Endothelial cell of umbilical vein (primary cell): ENCODE measurements around the gene DENND5A. TPM values are rescaled to one million over a fixed set of nuclear protein-coding genes. Genes with fewer than 3 reads are reported as not detected.
"Not testable (repeated sequence)": the region's sequence is repeated elsewhere in the genome, so short reads cannot be mapped to it uniquely, and the experiment has no call there.

Source experiments
- BruUV-seq: library from RNA; stranded (reverse); fragments of 400-500 nt; replicated peaks from 2 replicates; lab custom pipeline; 2021; lab: Mats Ljungman, UMichigan
- CTCF ChIA-PET: fragments of 300-600, 350-600 bp; sonication (Branson Sonifier 250); formaldehyde crosslinking; loops from one replicate; lab custom pipeline; 2021; ENCODE audit warnings: antibody characterized with exemption, inconsistent platforms; lab: Charles Lee
- POLR2A ChIA-PET: fragments of 300-600, 350-600 bp; sonication (Branson Sonifier 250); formaldehyde crosslinking; loops from one replicate; lab custom pipeline; 2021; ENCODE audit warnings: antibody characterized with exemption, inconsistent platforms; lab: Charles Lee
- DNase-seq: peaks from one replicate; pipeline ENCODE4 v3.0.0-alpha.2; 2011; ENCODE audit warnings: low read depth, low spot score
- FAIRE-seq: peaks from 2 replicates; lab custom pipeline; 2011; peaks lifted over from hg19 to GRCh38; lab: Jason Lieb, UNC
- H2AFZ ChIP-seq: 2 replicates; pipeline ENCODE4 v1.6.0; 2012; ENCODE audit warnings: low read depth, low read length, control low read depth, inconsistent platforms
- H3K27ac ChIP-seq: 2 replicates; pipeline ENCODE4 v1.5.1; 2011; ENCODE audit warnings: low read depth, mild to moderate bottlenecking, control low read depth, low read length, moderate library complexity; ENCODE audit not compliant: insufficient read depth
- H3K27me3 ChIP-seq, 2 experiments: 2 replicates each; pipeline versions ENCODE4 v1.6.0 to v1.6.1; 2011; ENCODE audit warnings: low read length in 2 of 2, mixed read lengths in 1 of 2; ENCODE audit not compliant: control insufficient read depth in 2 of 2, insufficient read depth in 2 of 2
- H3K36me3 ChIP-seq, 2 experiments: 2 replicates in 1 of 2; 3 replicates in 1 of 2; pipeline ENCODE4 v1.5.1; 2011; ENCODE audit warnings: low read length in 2 of 2, mild to moderate bottlenecking in 1 of 2, moderate library complexity in 1 of 2; ENCODE audit not compliant: control insufficient read depth in 2 of 2, insufficient read depth in 2 of 2; ENCODE audit errors: extremely low read depth in 1 of 2
- H3K4me1 ChIP-seq: 3 replicates; pipeline ENCODE4 v1.5.1; 2011; ENCODE audit warnings: mild to moderate bottlenecking, low read length; ENCODE audit not compliant: control insufficient read depth, insufficient read depth; ENCODE audit errors: extremely low read depth
- H3K4me2 ChIP-seq: 2 replicates; pipeline ENCODE4 v1.6.1; 2011; ENCODE audit warnings: low read length, control low read depth, mixed read lengths; ENCODE audit not compliant: insufficient read depth
- H3K4me3 ChIP-seq, 3 experiments: fragments of 200-600 bp in 1 of 3; sonication (generic), shearing (Covaris generic) in 1 of 3; replicated peaks in 1 of 3; 2 replicates each; pipeline ENCODE4 v1.5.1; 2011 to 2016; ENCODE audit warnings: control low read depth in 3 of 3, low read length in 3 of 3, mild to moderate bottlenecking in 2 of 3, inconsistent platforms in 1 of 3, low read depth in 1 of 3, moderate library complexity in 1 of 3; ENCODE audit not compliant: insufficient read depth in 1 of 3
- H3K79me2 ChIP-seq: 2 replicates; pipeline ENCODE4 v1.6.0; 2012; ENCODE audit warnings: low read length, inconsistent platforms; ENCODE audit not compliant: control insufficient read depth, insufficient read depth
- H3K9ac ChIP-seq: replicated peaks from 2 replicates; pipeline ENCODE3; 2011; ENCODE audit warnings: low read length, control low read depth; ENCODE audit not compliant: insufficient read depth; ENCODE audit errors: extremely low read depth
- H3K9me1 ChIP-seq: replicated peaks from 3 replicates; pipeline ENCODE4 v1.6.0; 2011; ENCODE audit warnings: mild to moderate bottlenecking, low read length; ENCODE audit not compliant: control insufficient read depth, insufficient read depth; ENCODE audit errors: extremely low read depth
- H3K9me3 ChIP-seq: replicated peaks from 2 replicates; pipeline ENCODE4 v1.5.1; 2012; ENCODE audit warnings: low read length, inconsistent platforms; ENCODE audit not compliant: control insufficient read depth, insufficient read depth
- H4K20me1 ChIP-seq: replicated peaks from 2 replicates; pipeline ENCODE3; 2011; ENCODE audit warnings: mild to moderate bottlenecking, low read length; ENCODE audit not compliant: control insufficient read depth, insufficient read depth; ENCODE audit errors: extremely low read depth
- CTCF ChIP-seq, 2 donors: IDR thresholded peaks; 1 replicate in 1 of 2; 2 replicates in 1 of 2; pipeline ENCODE4 v1.5.1; 2011; ENCODE audit warnings: low read length in 2 of 2, mild to moderate bottlenecking in 2 of 2, moderate library complexity in 2 of 2, control low read depth in 1 of 2, inconsistent platforms in 1 of 2, low read depth in 1 of 2; ENCODE audit not compliant: insufficient read depth in 1 of 2; ENCODE audit errors: extremely low read depth in 1 of 2
- JUN ChIP-seq: IDR thresholded peaks from 2 replicates; pipeline ENCODE4 v1.6.1; 2011; ENCODE audit warnings: borderline replicate concordance, low read depth; ENCODE audit not compliant: insufficient read length, insufficient read depth
- MYC ChIP-seq: IDR thresholded peaks from one replicate; pipeline ENCODE4 v1.6.1; 2011; ENCODE audit warnings: mild to moderate bottlenecking, low read depth, low read length
- POLR2A ChIP-seq: IDR thresholded peaks from 2 replicates; pipeline ENCODE4 v1.6.1; 2012; ENCODE audit warnings: low read depth, mild to moderate bottlenecking, control low read depth, low read length
- POLR2AphosphoS5 ChIP-seq: IDR thresholded peaks from 2 replicates; pipeline ENCODE4 v1.6.1; 2012; ENCODE audit warnings: low read depth, mild to moderate bottlenecking, control low read depth, low read length, moderate library complexity; ENCODE audit not compliant: insufficient read depth
- dilution Hi-C: fragments of 300-500 bp; cut with MboI; formaldehyde crosslinking; loops from one replicate; pipeline ENCODE4 v1.15.0; 2019; ENCODE audit warnings: low sequenced_read_pairs; ENCODE audit not compliant: extremely low pct_ligation_motif_present
- intact Hi-C: fragments of 100-400 bp; cut with micrococcal nuclease; formaldehyde crosslinking; loops from one replicate; pipeline ENCODE4 v1.10.0; 2022
- polyA plus RNA-seq, 4 experiments: library from polyadenylated mRNA; depleted of rRNA in 3 of 4; stranded (reverse) in 3 of 4; unstranded in 1 of 4; fragments of >200 nt; gene quantifications; 2 replicates each; pipeline versions ENCODE4 v1.2.1 to v1.2.3, GENCODE V29; 2011 to 2012; ENCODE audit warnings: missing spikeins in 1 of 4
- total RNA-seq: library from RNA; stranded (reverse); gene quantifications from 2 replicates; pipeline ENCODE4 v1.2.3, GENCODE V29; 2021

DENND5A gene
- total and polyA plus RNA-seq, 2 donors (not counting 3 experiments of a cell fraction or from before 2014, with no cell fraction given) = 116 to 220 TPM

DNA sequence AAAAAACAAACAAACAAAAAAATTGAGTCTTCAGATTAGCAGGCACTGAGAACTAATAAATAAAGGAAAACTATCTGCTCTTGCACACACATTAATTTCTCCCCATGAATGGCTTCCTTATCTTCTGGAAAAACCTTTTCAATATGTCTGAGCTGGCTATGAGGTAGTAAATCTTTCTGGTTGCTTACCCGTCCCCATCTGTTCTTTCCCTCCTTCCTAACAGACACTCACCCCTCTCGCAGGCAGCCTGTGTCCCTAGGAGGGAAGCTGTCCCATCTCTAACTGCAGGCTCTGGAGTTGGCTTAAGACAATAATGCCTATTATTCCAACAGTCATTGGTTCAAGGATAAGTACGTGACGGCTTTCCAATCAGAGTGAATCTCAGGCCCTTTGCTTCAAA is 165.5 kb downstream of the DENND5A start:
- Histone ChIP-seq H3K9me1 (no peaks in the 10 kb centered on the region), H3K9ac (no peak overlapping the region), H3K79me2 (no peaks in the 10 kb centered on the region), H3K4me3 (no peak overlapping the region), H3K27me3 (no peaks in the 10 kb centered on the region), H3K4me2 (no peak overlapping the region), H3K27ac (no peak overlapping the region), H2AFZ (no peak overlapping the region), H4K20me1 (no peaks in the 10 kb centered on the region), H3K4me1 (no peaks in the 10 kb centered on the region), H3K36me3 (no peaks in the 10 kb centered on the region), H3K9me3 (no peaks in the 10 kb centered on the region)
- BruUV-seq = no TSS peak
- FAIRE-seq = no peak
- DNase-seq = no peak
- intact Hi-C loops (no loop called here), dilution Hi-C loops (no loop called here)
- ChIA-PET POLR2A (no interaction called here), CTCF (interaction anchor here (0.6 to 0.7 kb wide), 3 partner anchors 11 to 96 kb away, joined by 3 read pairs; no protein-coding TSS in a partner anchor)
- no peak for TF ChIP-seq CTCF (IDR thresholded peaks at IDR 0.05; ENCODE audit: extremely low read depth in 1 of 2, insufficient read depth in 1 of 2, low read depth in 1 of 2, low read length in 2 of 2)
- TF ChIP-seq MYC = no peak
- TF ChIP-seq JUN = no peak
- no peak for TF ChIP-seq POLR2A
- no peak for TF ChIP-seq POLR2AphosphoS5

DNA sequence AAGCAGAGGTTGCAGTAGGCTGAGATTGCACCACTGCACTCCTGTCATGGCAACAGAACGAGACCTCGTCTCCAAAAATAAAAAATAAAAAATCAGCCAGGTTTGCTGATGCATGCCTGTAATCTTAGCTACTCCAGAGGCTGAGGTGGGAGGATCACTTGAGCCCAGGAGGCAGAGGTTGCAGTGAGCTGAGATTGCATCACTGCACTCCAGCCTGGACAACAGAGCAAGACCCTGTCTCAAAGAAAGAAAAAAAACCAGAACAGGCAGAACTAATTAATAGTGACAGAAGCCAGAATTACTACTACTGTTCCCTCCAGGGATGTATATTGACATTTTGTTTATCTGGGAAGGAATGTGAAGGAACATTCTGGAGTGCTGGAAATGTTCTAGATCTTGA is 166.7 kb downstream of the DENND5A start:
- H3K9me1 ChIP-seq, H3K9me3 ChIP-seq, H3K4me2 ChIP-seq, FAIRE-seq, intact Hi-C loops, dilution Hi-C loops, H4K20me1 ChIP-seq, H3K27me3 ChIP-seq, H3K4me3 ChIP-seq, POLR2A ChIA-PET, H3K36me3 ChIP-seq, H2AFZ ChIP-seq, H3K27ac ChIP-seq, DNase-seq, H3K4me1 ChIP-seq, H3K9ac ChIP-seq, BruUV-seq, H3K79me2 ChIP-seq: not testable (repeated sequence)
- CTCF ChIA-PET = interaction anchor here (1.1 kb wide), 1 partner anchor 40 kb away, joined by 3 read pairs; no protein-coding TSS in a partner anchor

- H3K36me3 ChIP-seq, H3K27me3 ChIP-seq, H4K20me1 ChIP-seq, H3K9me1 ChIP-seq, H2AFZ ChIP-seq, H3K9me3 ChIP-seq, H3K79me2 ChIP-seq, H3K4me2 ChIP-seq, DNase-seq, H3K9ac ChIP-seq, POLR2A ChIA-PET, FAIRE-seq, H3K4me3 ChIP-seq, intact Hi-C loops, BruUV-seq, dilution Hi-C loops, H3K4me1 ChIP-seq, H3K27ac ChIP-seq: not testable (repeated sequence)
- CTCF ChIA-PET = interaction anchor here (0.7 to 1.4 kb wide), 2 partner anchors 73 to 409 kb away, joined by 3 read pairs; no protein-coding TSS in a partner anchor
These were observed 167.8 kb downstream of the DENND5A start for GRCh38 chr11:9097186-9097943.
